OCI-LY3 (cell line): Measurements from ENCODE around the gene RAMP1.

Experiments used
- H2AFZ ChIP-seq: fragments of 200-600, 300-600 bp; shearing (Covaris generic); 2 replicates; pipeline ENCODE4 v1.6.0; 2014; ENCODE audit warnings: antibody characterized with exemption, low read depth, low read length
- H3K27ac ChIP-seq: fragments of 200-600, 300-600 bp; sonication (generic); 2 replicates; pipeline ENCODE4 v1.5.1; 2014; ENCODE audit warnings: mild to moderate bottlenecking, low read length, moderate library complexity, mixed read lengths
- H3K27me3 ChIP-seq: fragments of 200-600, 300-600 bp; sonication (generic); 2 replicates; pipeline ENCODE4 v1.6.1; 2014; ENCODE audit warnings: low read depth, low read length, mixed read lengths
- H3K36me3 ChIP-seq: fragments of 200-600, 300-600 bp; sonication (generic); replicated peaks from 2 replicates; pipeline ENCODE3; 2014; ENCODE audit warnings: low read depth, low read length, mixed read lengths
- H3K4me1 ChIP-seq: fragments of 300-600, 200-600 bp; sonication (generic); 2 replicates; pipeline ENCODE4 v1.6.1; 2014; ENCODE audit warnings: low read length, mixed read lengths
- H3K4me2 ChIP-seq: fragments of 200-600, 300-600 bp; sonication (generic); 2 replicates; pipeline ENCODE4 v1.6.1; 2014; ENCODE audit warnings: low read length, mixed read lengths
- H3K4me3 ChIP-seq: fragments of 300-600, 200-600 bp; sonication (generic); 2 replicates; pipeline ENCODE4 v1.5.1; 2014; ENCODE audit warnings: antibody characterized with exemption, mild to moderate bottlenecking, low read length, moderate library complexity
- H3K79me2 ChIP-seq: fragments of 300-600, 200-600 bp; shearing (Covaris generic); 2 replicates; pipeline ENCODE4 v1.6.1; 2014; ENCODE audit warnings: mild to moderate bottlenecking, low read length, mixed read lengths
- H3K9ac ChIP-seq: fragments of 300-600, 200-600 bp; shearing (Covaris generic); 2 replicates; pipeline ENCODE4 v1.6.0; 2014; ENCODE audit warnings: mild to moderate bottlenecking, low read length, moderate library complexity
- H3K9me3 ChIP-seq: fragments of 200-600, 300-600 bp; shearing (Covaris generic); 2 replicates; pipeline ENCODE4 v1.6.1; 2014; ENCODE audit warnings: low read length, mixed read lengths; ENCODE audit not compliant: insufficient read depth
- H4K20me1 ChIP-seq: fragments of 200-600, 300-600 bp; sonication (generic); 2 replicates; pipeline ENCODE4 v1.6.1; 2016; ENCODE audit warnings: low read length, mixed read lengths; ENCODE audit not compliant: insufficient read depth
- EZH2phosphoT487 ChIP-seq: fragments of 200-600 bp; shearing (Covaris generic); IDR thresholded peaks from 2 replicates; pipeline ENCODE4 v1.6.1; 2018; ENCODE audit warnings: antibody characterized with exemption, mixed run types, low read depth
- TF ChIP-seq, protein P1 (sequence below): fragments of 200-600, 300-600 bp; sonication (generic); IDR thresholded peaks from 2 replicates; pipeline ENCODE4 v1.5.1; 2014; ENCODE audit warnings: antibody characterized with exemption, low read length, low read depth

RAMP1 gene

DNA sequence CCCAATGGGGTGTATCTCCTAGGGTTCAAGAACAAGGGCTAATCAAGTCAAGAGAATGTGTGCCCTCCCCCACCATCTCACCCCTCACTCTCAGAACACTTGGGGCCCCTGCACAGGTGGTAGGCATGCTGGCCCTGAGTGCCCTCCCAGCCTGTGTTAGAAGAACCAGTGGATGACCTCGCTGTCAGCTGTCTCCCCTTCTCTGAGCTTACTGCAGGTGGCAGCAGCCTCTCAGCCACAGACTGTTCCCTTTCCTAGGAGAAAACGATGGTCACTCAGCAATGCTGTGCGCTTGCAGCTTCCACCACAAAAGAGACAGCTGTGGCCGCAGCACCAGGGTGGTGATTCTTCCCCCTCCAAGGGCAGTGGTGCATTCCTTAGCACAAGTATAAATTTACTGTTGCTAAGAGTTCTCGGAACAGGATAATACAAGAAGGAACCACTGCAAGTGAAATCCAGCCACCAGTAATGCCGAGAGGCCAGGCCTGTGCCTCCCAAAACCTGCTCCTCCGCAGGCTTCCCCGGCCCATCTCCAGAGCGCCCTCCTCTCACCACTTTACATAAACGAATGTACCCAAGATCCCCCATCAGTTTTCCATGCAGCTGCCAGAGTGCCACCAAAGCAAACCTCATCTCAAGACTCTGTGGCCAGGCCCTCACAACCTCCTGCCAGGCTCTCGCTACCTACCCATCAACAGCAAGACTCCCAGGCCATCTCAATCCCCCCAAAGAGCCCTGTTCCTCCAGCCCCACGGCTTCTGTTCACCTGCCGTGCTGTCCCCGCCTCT is 935 bp upstream of the RAMP1 start:
- H2AFZ ChIP-seq, result peak overlapping the region; percentile 70; the same call in 1 of the 2 replicates
- H3K9me3 ChIP-seq, result no peaks in the 10 kb centered on the region
- H4K20me1 ChIP-seq, result no peaks in the 10 kb centered on the region
- no peak overlapping the region for H3K27ac ChIP-seq
- peak overlapping the region; percentile 78 for H3K4me2 ChIP-seq
- no peaks in the 10 kb centered on the region for H3K27me3 ChIP-seq
- TF ChIP-seq, protein P1, sequence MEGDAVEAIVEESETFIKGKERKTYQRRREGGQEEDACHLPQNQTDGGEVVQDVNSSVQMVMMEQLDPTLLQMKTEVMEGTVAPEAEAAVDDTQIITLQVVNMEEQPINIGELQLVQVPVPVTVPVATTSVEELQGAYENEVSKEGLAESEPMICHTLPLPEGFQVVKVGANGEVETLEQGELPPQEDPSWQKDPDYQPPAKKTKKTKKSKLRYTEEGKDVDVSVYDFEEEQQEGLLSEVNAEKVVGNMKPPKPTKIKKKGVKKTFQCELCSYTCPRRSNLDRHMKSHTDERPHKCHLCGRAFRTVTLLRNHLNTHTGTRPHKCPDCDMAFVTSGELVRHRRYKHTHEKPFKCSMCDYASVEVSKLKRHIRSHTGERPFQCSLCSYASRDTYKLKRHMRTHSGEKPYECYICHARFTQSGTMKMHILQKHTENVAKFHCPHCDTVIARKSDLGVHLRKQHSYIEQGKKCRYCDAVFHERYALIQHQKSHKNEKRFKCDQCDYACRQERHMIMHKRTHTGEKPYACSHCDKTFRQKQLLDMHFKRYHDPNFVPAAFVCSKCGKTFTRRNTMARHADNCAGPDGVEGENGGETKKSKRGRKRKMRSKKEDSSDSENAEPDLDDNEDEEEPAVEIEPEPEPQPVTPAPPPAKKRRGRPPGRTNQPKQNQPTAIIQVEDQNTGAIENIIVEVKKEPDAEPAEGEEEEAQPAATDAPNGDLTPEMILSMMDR, result peak; percentile 72
- TF ChIP-seq EZH2phosphoT487, result no peak
- H3K79me2 ChIP-seq, result no peaks in the 10 kb centered on the region
- H3K4me1 ChIP-seq, result peaks cover 7% of the 10 kb centered on the region
- peak overlapping the region; percentile 72 for H3K4me3 ChIP-seq
- no peaks in the 10 kb centered on the region for H3K36me3 ChIP-seq
- peak overlapping the region; percentile 54 for H3K9ac ChIP-seq

DNA sequence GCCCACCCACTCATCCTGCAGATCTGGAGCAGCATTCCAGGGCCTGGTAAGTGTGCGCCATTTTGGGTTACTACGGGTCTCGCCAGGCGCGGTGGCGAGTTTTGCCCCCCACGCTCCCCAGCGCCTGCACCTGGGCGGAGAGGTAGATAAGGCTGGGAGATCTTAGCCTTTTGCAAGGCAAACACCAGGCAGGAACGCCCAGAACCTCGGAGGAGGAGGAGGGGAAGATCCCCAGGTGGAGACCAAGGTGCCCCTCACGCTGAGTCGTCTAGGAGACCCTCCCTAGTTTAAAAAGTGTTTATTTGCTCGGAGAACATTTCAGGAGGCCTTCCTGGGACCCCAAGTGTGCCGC is 365 bp upstream of the RAMP1 start:
- H3K4me1 ChIP-seq, result peaks cover 7% of the 10 kb centered on the region
- no peaks in the 10 kb centered on the region for H3K79me2 ChIP-seq
- H3K27ac ChIP-seq, result no peak overlapping the region
- peak overlapping the region; percentile 54 for H3K9ac ChIP-seq
- H3K4me3 ChIP-seq, result peak overlapping the region; percentile 72
- H3K9me3 ChIP-seq, result no peaks in the 10 kb centered on the region
- no peak overlapping the region; the same call in 1 of the 2 replicates for H2AFZ ChIP-seq
- no peaks in the 10 kb centered on the region for H3K36me3 ChIP-seq
- H3K4me2 ChIP-seq, result peak overlapping the region; percentile 78
- no peaks in the 10 kb centered on the region for H3K27me3 ChIP-seq
- H4K20me1 ChIP-seq, result no peaks in the 10 kb centered on the region
- TF ChIP-seq EZH2phosphoT487, result no peak
- TF ChIP-seq, protein P1, result no peak

DNA sequence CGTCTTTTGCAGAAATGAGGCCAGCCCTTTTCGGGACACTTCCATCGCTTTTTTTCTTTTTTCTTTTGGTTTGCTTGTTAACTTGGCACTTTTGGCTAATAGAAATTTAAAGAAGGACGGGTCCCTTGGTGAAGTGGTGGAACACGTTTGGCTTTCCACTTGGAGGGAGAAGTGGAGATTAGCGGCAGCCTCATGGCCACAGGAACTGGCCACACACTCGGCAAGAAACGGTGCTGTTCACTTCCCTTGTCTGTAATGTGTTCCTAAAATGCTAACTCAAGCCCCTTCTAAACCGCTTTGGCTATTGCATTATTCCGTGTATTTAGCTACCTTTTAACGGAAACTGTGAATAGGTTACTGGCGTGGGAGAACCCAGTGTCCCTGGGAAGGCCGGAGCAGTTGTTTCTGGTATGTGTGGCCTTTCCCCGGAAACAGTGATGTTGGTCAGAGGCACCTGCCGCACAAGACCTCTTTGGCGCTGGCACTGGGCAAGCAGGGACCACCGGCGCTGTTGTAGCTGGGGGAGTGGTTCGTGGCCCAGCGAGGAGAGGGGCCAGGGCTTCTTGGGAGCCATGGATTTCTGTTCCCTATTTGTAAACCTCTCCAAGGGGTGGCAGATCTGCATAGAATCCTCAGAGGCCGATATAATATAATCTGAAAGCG is 981 bp downstream of the RAMP1 start:
- peak overlapping the region; percentile 72 for H3K4me3 ChIP-seq
- no peaks in the 10 kb centered on the region for H3K79me2 ChIP-seq
- H2AFZ ChIP-seq, result no peak overlapping the region
- H3K4me1 ChIP-seq, result peaks cover 12% of the 10 kb centered on the region
- no peaks in the 10 kb centered on the region for H3K9me3 ChIP-seq
- no peaks in the 10 kb centered on the region for H3K36me3 ChIP-seq
- no peaks in the 10 kb centered on the region for H3K27me3 ChIP-seq
- peak overlapping the region; percentile 22; the same call in 1 of the 2 replicates for H3K9ac ChIP-seq
- peak overlapping the region; percentile 78 for H3K4me2 ChIP-seq
- no peak for TF ChIP-seq EZH2phosphoT487
- TF ChIP-seq, protein P1, result no peak
- no peaks in the 10 kb centered on the region for H4K20me1 ChIP-seq
- H3K27ac ChIP-seq, result no peak overlapping the region

DNA sequence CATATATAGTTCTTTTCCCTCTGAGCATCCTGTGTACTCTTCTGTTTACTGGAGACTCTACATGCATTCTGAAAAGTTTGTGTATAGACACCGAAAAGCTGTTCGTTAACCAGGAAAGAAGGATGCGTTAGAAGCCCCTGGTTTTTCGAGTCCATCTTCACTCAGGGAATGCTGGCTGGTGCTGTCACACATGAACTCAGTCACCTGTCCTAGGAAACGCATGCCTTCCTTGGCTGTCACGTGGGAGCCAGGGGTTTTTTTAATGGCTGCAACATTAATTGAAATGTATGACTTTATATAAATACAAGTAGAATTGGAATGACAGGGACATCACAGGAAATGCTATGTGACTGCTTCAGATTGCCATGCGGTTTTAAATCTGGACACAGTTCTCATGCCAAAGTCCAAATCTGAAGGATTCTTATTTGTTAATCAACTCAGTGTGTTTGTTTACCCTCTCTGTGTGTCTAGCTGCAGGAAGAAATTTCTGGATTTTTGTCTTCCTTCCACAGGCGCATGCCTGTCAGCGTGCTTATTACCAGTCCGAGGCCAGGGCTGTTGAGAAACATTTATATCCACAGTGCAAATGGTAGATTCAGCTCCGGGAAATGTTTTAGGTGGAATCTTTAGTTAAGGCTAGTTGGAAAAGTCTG is 2.6 kb downstream of the RAMP1 start:
- no peaks in the 10 kb centered on the region for H3K36me3 ChIP-seq
- no peak overlapping the region for H2AFZ ChIP-seq
- H4K20me1 ChIP-seq, result no peaks in the 10 kb centered on the region
- peaks cover 24% of the 10 kb centered on the region for H3K4me1 ChIP-seq
- H3K27ac ChIP-seq, result no peak overlapping the region
- H3K4me2 ChIP-seq, result no peak overlapping the region
- H3K9ac ChIP-seq, result no peak overlapping the region
- no peak overlapping the region for H3K4me3 ChIP-seq
- no peak for TF ChIP-seq EZH2phosphoT487
- TF ChIP-seq, protein P1, result no peak
- no peaks in the 10 kb centered on the region for H3K9me3 ChIP-seq
- no peaks in the 10 kb centered on the region for H3K27me3 ChIP-seq
- no peaks in the 10 kb centered on the region for H3K79me2 ChIP-seq
